NB4 (cell line): ENCODE measurements around the gene NISCH.

Source experiments
- CTCF ChIP-seq: IDR thresholded peaks from one replicate; pipeline ENCODE4 v1.5.1; 2012; ENCODE audit warnings: low read depth, low read length
- POLR2A ChIP-seq: IDR thresholded peaks from 2 replicates; pipeline ENCODE4 v1.6.1; 2011; ENCODE audit warnings: mild to moderate bottlenecking; ENCODE audit not compliant: insufficient read length; ENCODE audit errors: extremely low read depth

- TF ChIP-seq CTCF = no peak
- no peak for TF ChIP-seq POLR2A
These were observed 66.7 kb downstream of the NISCH start for GRCh38 chr3:52521881-52522650.
